AG04450 (cell line): Measurements from ENCODE around the gene SOWAHC. TPM values are rescaled to one million over a fixed set of nuclear protein-coding genes. Genes with fewer than 3 reads are reported as not detected.

Experiments
- CTCF ChIA-PET: fragments of 300-600, 350-600 bp; formaldehyde crosslinking; extraction: SDS; loops from one replicate; lab custom pipeline; 2022; ENCODE audit warnings: antibody characterized with exemption, inconsistent platforms; lab: Charles Lee
- POLR2A ChIA-PET: fragments of 350-600 bp; formaldehyde crosslinking; extraction: SDS; loops from one replicate; lab custom pipeline; 2021; ENCODE audit warnings: antibody characterized with exemption, inconsistent platforms; lab: Yijun Ruan, JAX
- DNase-seq: peaks from one replicate; pipeline ENCODE4 v3.0.0-alpha.2; 2011; ENCODE audit warnings: low read depth, low spot score
- H3K27ac ChIP-seq: one replicate; pipeline ENCODE4 v1.5.1; 2012; ENCODE audit warnings: low read depth, low read length, control low read depth
- H3K27me3 ChIP-seq: one replicate; pipeline ENCODE4 v1.6.0; 2012; ENCODE audit warnings: low read length; ENCODE audit not compliant: control insufficient read depth, insufficient read depth
- H3K4me3 ChIP-seq: 2 replicates; pipeline ENCODE4 v1.5.1; 2011; ENCODE audit warnings: mild to moderate bottlenecking, low read depth, low read length, control low read depth
- H3K9me3 ChIP-seq: 2 replicates; pipeline ENCODE4 v1.5.1; 2012; ENCODE audit warnings: low read length; ENCODE audit not compliant: control insufficient read depth, insufficient read depth
- polyA plus RNA-seq: library from polyadenylated mRNA; depleted of rRNA; stranded (reverse); fragments of >200 nt; gene quantifications from 2 replicates; pipeline ENCODE4 v1.2.3, GENCODE V29; 2011
- TF ChIP-seq, protein P1 (sequence below): IDR thresholded peaks from 2 replicates; pipeline ENCODE4 v1.5.1; 2011; ENCODE audit warnings: low read depth, low read length, control low read depth, inconsistent platforms

Gene SOWAHC
- polyA plus RNA-seq, 1 experiment = 4.6 TPM

DNA sequence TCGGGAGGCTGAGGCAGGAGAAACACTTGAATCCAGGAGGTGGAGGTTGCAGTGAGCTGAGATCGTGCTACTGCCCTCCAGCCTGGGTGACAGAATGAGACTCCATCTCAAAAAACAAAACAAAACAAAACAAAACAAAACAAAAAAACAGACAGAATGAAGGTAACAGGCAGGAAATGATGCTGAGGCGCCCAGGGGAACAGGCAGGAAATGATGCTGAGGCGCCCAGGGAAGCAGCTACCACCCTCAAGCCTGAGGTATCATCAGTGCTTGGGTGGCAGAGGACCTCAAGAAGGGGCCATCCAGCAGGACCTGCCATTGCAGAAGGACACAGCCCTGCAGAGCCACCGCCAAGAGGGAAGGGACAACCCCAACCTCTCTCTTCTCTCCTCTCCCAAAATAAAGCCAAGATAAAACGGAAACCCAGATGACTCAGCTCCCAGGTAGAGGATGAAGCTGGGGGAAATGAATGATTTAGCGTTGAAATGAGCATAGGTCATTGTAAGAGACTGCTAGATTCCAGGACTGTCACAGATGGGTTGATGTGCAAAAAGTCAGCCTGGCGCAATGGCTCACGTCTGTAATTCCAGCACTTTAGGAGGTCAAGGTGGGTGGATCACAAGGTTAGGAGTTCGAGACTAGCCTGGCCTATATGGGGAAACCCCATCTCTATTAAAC lies 19.3 kb downstream of the SOWAHC start:
- ChIA-PET CTCF (no interaction called here), POLR2A (interaction anchor here (0.9 kb wide), 1 partner anchor 18 kb away, joined by 8 read pairs; no protein-coding TSS in a partner anchor)
- TF ChIP-seq, protein P1, sequence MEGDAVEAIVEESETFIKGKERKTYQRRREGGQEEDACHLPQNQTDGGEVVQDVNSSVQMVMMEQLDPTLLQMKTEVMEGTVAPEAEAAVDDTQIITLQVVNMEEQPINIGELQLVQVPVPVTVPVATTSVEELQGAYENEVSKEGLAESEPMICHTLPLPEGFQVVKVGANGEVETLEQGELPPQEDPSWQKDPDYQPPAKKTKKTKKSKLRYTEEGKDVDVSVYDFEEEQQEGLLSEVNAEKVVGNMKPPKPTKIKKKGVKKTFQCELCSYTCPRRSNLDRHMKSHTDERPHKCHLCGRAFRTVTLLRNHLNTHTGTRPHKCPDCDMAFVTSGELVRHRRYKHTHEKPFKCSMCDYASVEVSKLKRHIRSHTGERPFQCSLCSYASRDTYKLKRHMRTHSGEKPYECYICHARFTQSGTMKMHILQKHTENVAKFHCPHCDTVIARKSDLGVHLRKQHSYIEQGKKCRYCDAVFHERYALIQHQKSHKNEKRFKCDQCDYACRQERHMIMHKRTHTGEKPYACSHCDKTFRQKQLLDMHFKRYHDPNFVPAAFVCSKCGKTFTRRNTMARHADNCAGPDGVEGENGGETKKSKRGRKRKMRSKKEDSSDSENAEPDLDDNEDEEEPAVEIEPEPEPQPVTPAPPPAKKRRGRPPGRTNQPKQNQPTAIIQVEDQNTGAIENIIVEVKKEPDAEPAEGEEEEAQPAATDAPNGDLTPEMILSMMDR = no peak
- no peaks in the 10 kb centered on the region for H3K27me3 ChIP-seq
- DNase-seq = no peak
- H3K27ac ChIP-seq = no peak overlapping the region
- no peak overlapping the region for H3K4me3 ChIP-seq
- no peaks in the 10 kb centered on the region for H3K9me3 ChIP-seq

DNA sequence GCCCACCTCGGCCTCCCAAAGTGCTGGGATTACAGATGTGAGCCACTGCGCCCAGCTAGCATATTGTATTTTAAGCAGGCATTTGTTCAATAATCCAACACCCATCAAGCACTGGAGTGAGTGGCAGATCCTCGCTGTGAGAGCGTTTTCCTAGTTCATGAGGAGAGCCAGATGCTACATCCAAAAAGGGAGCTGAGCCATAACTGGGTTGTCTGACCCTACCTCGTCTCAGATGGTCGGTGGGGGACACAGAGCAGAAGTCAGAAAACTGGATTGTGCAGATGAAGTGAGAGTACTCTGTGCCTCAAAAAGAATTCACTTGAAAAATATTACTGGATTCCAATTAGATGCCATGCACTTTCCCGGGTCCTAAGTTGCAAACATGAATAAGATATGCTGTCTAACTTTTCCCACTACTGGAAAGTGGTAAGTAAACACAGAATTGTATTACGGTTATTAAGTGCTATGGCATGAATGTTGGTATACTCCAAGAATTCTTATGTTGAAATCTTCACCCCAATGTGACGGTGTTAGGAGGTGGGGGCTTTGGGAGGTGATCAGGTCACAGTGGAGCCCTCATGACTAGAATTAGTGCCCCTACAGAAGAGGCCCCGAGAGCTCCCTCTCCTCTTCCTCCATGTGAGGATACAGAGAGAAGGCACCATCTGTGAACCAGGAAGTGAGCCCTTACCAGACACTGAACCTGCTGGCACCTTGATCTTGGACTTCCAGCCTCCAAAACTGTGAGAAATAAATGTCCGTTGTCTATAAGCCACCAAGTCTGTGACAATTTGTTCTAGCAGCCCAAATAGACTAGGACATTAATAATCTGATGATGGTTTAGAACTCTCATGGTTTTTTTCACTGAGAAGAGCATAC lies 21.5 kb downstream of the SOWAHC start:
- Histone ChIP-seq H3K4me3 (no peak overlapping the region), H3K27ac (no peak overlapping the region), H3K9me3 (no peaks in the 10 kb centered on the region), H3K27me3 (no peaks in the 10 kb centered on the region)
- no peak for DNase-seq
- CTCF ChIA-PET = no interaction called here
- TF ChIP-seq, protein P1 = no peak
- POLR2A ChIA-PET = no interaction called here

DNA sequence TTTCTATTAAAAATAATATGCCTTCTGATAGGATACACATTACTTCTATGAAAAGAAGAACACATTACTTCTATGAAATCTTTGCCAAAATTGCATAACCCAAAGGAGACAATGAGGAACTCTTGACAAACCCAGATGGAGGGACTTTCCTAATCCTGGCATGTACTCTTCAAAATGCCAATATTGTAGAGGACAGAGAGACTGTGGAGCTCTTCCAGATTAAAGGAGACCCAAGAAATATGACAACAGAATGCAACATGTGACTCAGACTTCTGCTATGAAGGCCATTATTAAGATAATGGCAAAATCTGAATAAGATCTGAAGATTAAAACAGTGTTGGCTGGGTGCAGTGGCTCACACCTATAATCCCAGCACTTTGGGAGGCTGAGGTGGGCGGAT lies 22.2 kb downstream of the SOWAHC start:
- Histone ChIP-seq H3K4me3 (no peak overlapping the region), H3K27me3 (no peaks in the 10 kb centered on the region), H3K9me3 (no peaks in the 10 kb centered on the region), H3K27ac (no peak overlapping the region)
- POLR2A ChIA-PET = no interaction called here
- TF ChIP-seq, protein P1 = no peak
- DNase-seq = no peak
- CTCF ChIA-PET = no interaction called here

- Histone ChIP-seq H3K9me3 (no peaks in the 10 kb centered on the region), H3K27me3 (no peaks in the 10 kb centered on the region), H3K27ac (no peak overlapping the region), H3K4me3 (no peak overlapping the region)
- no peak for DNase-seq
- POLR2A ChIA-PET = no interaction called here
- TF ChIP-seq, protein P1 = no peak
- CTCF ChIA-PET = no interaction called here
Measured at GRCh38 chr2:109637749-109638570, 23.8 kb downstream of the SOWAHC start.
